H1 (cell line): ENCODE results near the gene CHRNA5. TPM values are rescaled to one million over a fixed set of nuclear protein-coding genes. Genes with fewer than 3 reads are reported as not detected.
A peak's percentile ranks its signal among the peaks of the same experiment; 100 is the strongest.

ENCODE experiments used
- CTCF ChIA-PET: fragments of 300-600 bp; sonication (Branson Sonifier 250); formaldehyde crosslinking; loops from one replicate; lab custom pipeline; 2021; ENCODE audit not compliant: partially characterized antibody; lab: Charles Lee
- POLR2A ChIA-PET: fragments of 300-600 bp; sonication (Branson Sonifier 250); formaldehyde crosslinking; loops from one replicate; lab custom pipeline; 2021; ENCODE audit warnings: inconsistent platforms; ENCODE audit not compliant: partially characterized antibody; lab: Charles Lee
- DNase-seq, 2 experiments: peaks; one replicate each; pipeline versions ENCODE4 v3.0.0 to v3.0.0-alpha.2; 2010 to 2022; ENCODE audit warnings: low spot score in 2 of 2, low read depth in 1 of 2, mixed read lengths in 1 of 2
- FAIRE-seq: peaks from 2 replicates; lab custom pipeline; 2011; peaks lifted over from hg19 to GRCh38; lab: Jason Lieb, UNC
- H2AFZ ChIP-seq: 2 replicates; pipeline ENCODE4 v1.8.1; 2012; ENCODE audit warnings: low read length, inconsistent platforms
- H2AK5ac ChIP-seq: 2 replicates; pipeline ENCODE4 v1.6.1; 2013; ENCODE audit warnings: low read depth, low read length
- H2BK120ac ChIP-seq: replicated peaks from 2 replicates; pipeline ENCODE3; 2013; ENCODE audit warnings: low read depth, low read length, inconsistent platforms
- H2BK12ac ChIP-seq: 2 replicates; pipeline ENCODE4 v1.6.1; 2013; ENCODE audit warnings: low read depth, low read length
- H2BK15ac ChIP-seq: 2 replicates; pipeline ENCODE4 v1.6.1; 2013; ENCODE audit warnings: low read length
- H2BK20ac ChIP-seq: 2 replicates; pipeline ENCODE4 v1.6.1; 2013; ENCODE audit warnings: low read length
- H2BK5ac ChIP-seq: 2 replicates; pipeline ENCODE4 v1.6.1; 2013; ENCODE audit warnings: low read depth, low read length
- H3K14ac ChIP-seq: 2 replicates; pipeline ENCODE4 v1.6.1; 2013; ENCODE audit warnings: inconsistent platforms; ENCODE audit not compliant: insufficient read length
- H3K18ac ChIP-seq: 2 replicates; pipeline ENCODE4 v1.6.1; 2013; ENCODE audit warnings: low read length; ENCODE audit errors: extremely low read depth
- H3K23ac ChIP-seq: 2 replicates; pipeline ENCODE4 v1.6.1; 2013; ENCODE audit warnings: inconsistent platforms; ENCODE audit not compliant: insufficient read length
- H3K23me2 ChIP-seq: 2 replicates; pipeline ENCODE4 v1.6.1; 2013; ENCODE audit warnings: low read depth, low read length
- H3K27ac ChIP-seq: 2 replicates; pipeline ENCODE4 v1.6.1; 2011; ENCODE audit warnings: low read depth, low read length, inconsistent platforms
- H3K27me3 ChIP-seq, 4 experiments: replicated peaks in 1 of 4; 1 replicate in 1 of 4; 2 replicates in 3 of 4; pipeline versions ENCODE4 v1.6.1 to v1.8.1; 2011 to 2013; ENCODE audit warnings: low read length in 3 of 4, mild to moderate bottlenecking in 3 of 4, inconsistent platforms in 2 of 4, mixed read lengths in 2 of 4, moderate library complexity in 1 of 4; ENCODE audit not compliant: control insufficient read depth in 3 of 4, insufficient read depth in 3 of 4; ENCODE audit errors: extremely low read depth in 1 of 4
- H3K36me3 ChIP-seq, 4 experiments: 2 replicates each; pipeline versions ENCODE4 v1.6.1 to v1.8.1; 2011 to 2013; ENCODE audit warnings: mild to moderate bottlenecking in 4 of 4, low read length in 3 of 4, moderate library complexity in 2 of 4, control low read depth in 1 of 4, inconsistent platforms in 1 of 4; ENCODE audit not compliant: insufficient read depth in 4 of 4, control insufficient read depth in 2 of 4
- H3K4ac ChIP-seq: replicated peaks from 2 replicates; pipeline ENCODE3; 2013; ENCODE audit warnings: low read length, low read depth, mixed read lengths, inconsistent platforms; ENCODE audit not compliant: insufficient read length
- H3K4me1 ChIP-seq, 4 experiments: replicated peaks in 1 of 4; 1 replicate in 1 of 4; 2 replicates in 3 of 4; pipeline versions ENCODE4 v1.6.1 to v1.8.1; 2011 to 2013; ENCODE audit warnings: low read length in 3 of 4, inconsistent platforms in 2 of 4, mixed read lengths in 1 of 4; ENCODE audit not compliant: insufficient read depth in 4 of 4, control insufficient read depth in 3 of 4
- H3K4me2 ChIP-seq, 2 experiments: 2 replicates each; pipeline versions ENCODE4 v1.6.1 to v1.8.1; 2011 to 2013; ENCODE audit warnings: low read depth in 2 of 2, low read length in 2 of 2, control low read depth in 1 of 2, inconsistent platforms in 1 of 2, mild to moderate bottlenecking in 1 of 2; ENCODE audit not compliant: insufficient read depth in 1 of 2
- H3K4me3 ChIP-seq, 4 experiments: fragments of 200-600, 300-600 bp in 1 of 4; sonication (generic), shearing (Covaris generic), sonication (Bioruptor Twin) in 1 of 4; 2 replicates each; pipeline versions ENCODE4 v1.5.1 to v1.8.1; 2011 to 2016; ENCODE audit warnings: low read length in 4 of 4, low read depth in 3 of 4, control low read depth in 2 of 4, inconsistent platforms in 2 of 4, mild to moderate bottlenecking in 2 of 4, mixed read lengths in 1 of 4, moderate library complexity in 1 of 4; ENCODE audit not compliant: insufficient read depth in 2 of 4; ENCODE audit errors: extremely low read depth in 1 of 4
- H3K56ac ChIP-seq: replicated peaks from 2 replicates; pipeline ENCODE3; 2013; ENCODE audit warnings: low read depth, mild to moderate bottlenecking, mixed read lengths, low read length, inconsistent platforms; ENCODE audit not compliant: insufficient read length
- H3K79me1 ChIP-seq: 2 replicates; pipeline ENCODE4 v1.6.1; 2013; ENCODE audit warnings: low read depth, low read length, control low read depth
- H3K79me2 ChIP-seq, 2 experiments: 2 replicates each; pipeline versions ENCODE4 v1.6.1 to v1.8.1; 2012 to 2013; ENCODE audit warnings: low read length in 2 of 2, mild to moderate bottlenecking in 2 of 2, inconsistent platforms in 1 of 2; ENCODE audit not compliant: insufficient read depth in 2 of 2, control insufficient read depth in 1 of 2
- H3K9ac ChIP-seq, 4 experiments: replicated peaks in 1 of 4; 1 replicate in 1 of 4; 2 replicates in 3 of 4; pipeline versions ENCODE4 v1.6.1 to v1.8.1; 2011 to 2013; ENCODE audit warnings: low read depth in 3 of 4, low read length in 3 of 4, control low read depth in 2 of 4, mild to moderate bottlenecking in 2 of 4, moderate library complexity in 2 of 4, inconsistent platforms in 1 of 4; ENCODE audit errors: extremely low read depth in 1 of 4
- H3K9me3 ChIP-seq, 2 experiments: 2 replicates each; pipeline versions ENCODE4 v1.6.1 to v1.8.1; 2012 to 2013; ENCODE audit warnings: mild to moderate bottlenecking in 2 of 2, moderate library complexity in 2 of 2, control low read depth in 1 of 2, inconsistent platforms in 1 of 2, low read depth in 1 of 2, low read length in 1 of 2, mixed read lengths in 1 of 2; ENCODE audit not compliant: insufficient read depth in 2 of 2
- H4K20me1 ChIP-seq, 2 experiments: replicated peaks in 1 of 2; 2 replicates each; pipeline versions ENCODE3 to v1.8.1; 2011 to 2013; ENCODE audit warnings: inconsistent platforms in 2 of 2, low read length in 2 of 2, mild to moderate bottlenecking in 1 of 2; ENCODE audit not compliant: insufficient read depth in 2 of 2, control insufficient read depth in 1 of 2
- H4K5ac ChIP-seq: 2 replicates; pipeline ENCODE4 v1.6.1; 2013; ENCODE audit warnings: low read length, low read depth, mixed read lengths, inconsistent platforms; ENCODE audit not compliant: insufficient read length
- H4K8ac ChIP-seq: 2 replicates; pipeline ENCODE4 v1.8.0; 2013; ENCODE audit warnings: mild to moderate bottlenecking, moderate library complexity, low read length, inconsistent platforms; ENCODE audit not compliant: insufficient read depth; ENCODE audit errors: extremely low read depth
- H4K91ac ChIP-seq: replicated peaks from 2 replicates; pipeline ENCODE3; 2013; ENCODE audit warnings: low read length, mixed read lengths, inconsistent platforms; ENCODE audit not compliant: insufficient read length
- EP300 ChIP-seq, 2 experiments: IDR thresholded peaks; 1 replicate in 1 of 2; 2 replicates in 1 of 2; pipeline ENCODE4 v1.6.1; 2011 to 2012; ENCODE audit warnings: low read depth in 2 of 2, low read length in 2 of 2, mild to moderate bottlenecking in 2 of 2, borderline replicate concordance in 1 of 2, inconsistent platforms in 1 of 2, moderate library complexity in 1 of 2
- EZH2 ChIP-seq: fragments of 200-600 bp; sonication (generic); IDR thresholded peaks from 2 replicates; pipeline ENCODE4 v1.7.1; 2012; ENCODE audit warnings: low read depth, mild to moderate bottlenecking, moderate library complexity, low read length, inconsistent platforms; ENCODE audit not compliant: severe bottlenecking
- FOSL1 ChIP-seq: IDR thresholded peaks from 2 replicates; pipeline ENCODE4 v1.6.1; 2011; ENCODE audit warnings: mild to moderate bottlenecking, low read depth, low read length, moderate library complexity; ENCODE audit not compliant: insufficient read depth
- HDAC2 ChIP-seq, 2 experiments: fragments of 300-600 bp in 1 of 2; sonication (generic) in 1 of 2; IDR thresholded peaks; 2 replicates each; pipeline ENCODE4 v1.6.1; 2011 to 2012; ENCODE audit warnings: low read depth in 2 of 2, low read length in 2 of 2, mild to moderate bottlenecking in 2 of 2, moderate library complexity in 2 of 2, borderline replicate concordance in 1 of 2, inconsistent platforms in 1 of 2
- JUN ChIP-seq: IDR thresholded peaks from 2 replicates; pipeline ENCODE4 v1.6.1; 2011; ENCODE audit warnings: low read depth, mild to moderate bottlenecking, improper control_type of control experiment, low read length
- NRF1 ChIP-seq: IDR thresholded peaks from 2 replicates; pipeline ENCODE4 v1.6.1; 2011; ENCODE audit warnings: mild to moderate bottlenecking, low read depth, low read length, improper control_type of control experiment
- POLR2AphosphoS5 ChIP-seq: IDR thresholded peaks from 2 replicates; pipeline ENCODE4 v1.6.1; 2011; ENCODE audit warnings: low read depth, low read length
- SIRT6 ChIP-seq: IDR thresholded peaks from one replicate; pipeline ENCODE4 v1.7.1; 2012; ENCODE audit warnings: low read length, inconsistent platforms
- WGBS, 2 experiments: shearing (Covaris generic) in 1 of 2; methylation state at CpG; one replicate each; pipeline versions ENCODE4 v1.1.6 to v1.1.7; 2013 to 2015; ENCODE audit warnings: low lambda C conversion rate in 2 of 2, mixed read lengths in 2 of 2, inconsistent platforms in 1 of 2, low coverage in 1 of 2, missing lambda C conversion rate in 1 of 2; ENCODE audit not compliant: insufficient replicate concordance in 2 of 2, insufficient coverage in 1 of 2, insufficient read length in 1 of 2; ENCODE audit errors: extremely low coverage in 1 of 2, missing lambda C conversion rate in 1 of 2; 5-methylcytosine and 5-hydroxymethylcytosine counted together
- polyA plus RNA-seq, 7 experiments: library from polyadenylated mRNA; depleted of rRNA in 3 of 7; stranded (reverse) in 5 of 7; unstranded in 2 of 7; fragments of >200 nt in 5 of 7; fragments of 200-250 nt in 2 of 7; gene quantifications; 1 replicate in 5 of 7; 2 replicates in 1 of 7; 4 replicates in 1 of 7; pipeline versions ENCODE4 v1.2.1 to v1.2.3, GENCODE V29; 2011 to 2013; ENCODE audit warnings: missing spikeins in 2 of 7, mixed read lengths in 2 of 7
- total RNA-seq: library from RNA; stranded (reverse); fragmentation: NEBNext Ultra II Directional; extraction: Animal tissue kit (Norgen Biotek cat#: 25700); gene quantifications from 2 replicates; pipeline ENCODE4 v1.2.1, GENCODE V29; 2021

CHRNA5 gene
- total and polyA plus RNA-seq, 2 of the 8 experiments (the other 6 are each of a cell fraction or from before 2014, with no cell fraction given): 13.5 to 31.4 TPM

DNA sequence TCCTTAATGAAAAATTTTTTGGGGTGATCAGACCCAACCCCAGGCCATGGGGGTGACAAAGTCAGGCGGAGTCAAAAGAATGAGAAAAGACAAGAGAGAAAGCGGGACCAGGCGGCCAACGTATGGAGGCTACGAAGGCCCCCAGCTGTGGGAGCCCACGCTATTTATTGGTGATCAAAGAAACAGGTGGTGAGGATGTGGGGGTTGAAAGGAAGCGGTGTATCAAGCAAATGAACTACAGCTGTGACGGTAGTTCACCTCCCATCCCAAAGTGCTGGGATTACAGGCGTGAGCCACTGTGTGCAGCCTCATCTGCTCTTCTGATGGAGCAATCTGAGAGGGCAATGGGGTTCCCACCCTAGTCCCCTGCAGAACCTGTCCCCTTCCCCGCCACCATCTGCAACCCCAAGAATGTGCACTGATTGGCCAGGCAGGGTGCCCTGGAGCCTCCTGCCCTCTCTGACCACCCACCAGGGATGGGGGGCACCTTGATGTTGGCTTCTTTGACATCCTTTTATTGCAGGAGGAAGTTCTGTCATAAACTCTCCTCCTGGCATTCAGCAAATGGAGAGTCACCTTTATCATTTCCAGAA lies 56.6 kb downstream of the CHRNA5 start:
- Histone ChIP-seq H2BK15ac (no peak overlapping the region), H4K20me1 (no peaks in the 10 kb centered on the region), H4K8ac (no peak overlapping the region), H3K4ac (no peak overlapping the region), H2BK12ac (no peak overlapping the region), H3K23ac (no peak overlapping the region), H3K4me1 (peaks cover 0 to 10% (median 2%) of the 10 kb centered on the region in 4 experiments; a peak in 6 of 7 replicates), H3K79me1 (no peaks in the 10 kb centered on the region), H3K36me3 (no peaks in the 10 kb centered on the region), H3K27me3 (peaks cover 6 to 39% (median 35%) of the 10 kb centered on the region in 4 experiments), H2AK5ac (no peak overlapping the region), H2BK120ac (no peak overlapping the region), H3K14ac (no peak overlapping the region), H3K79me2 (no peaks in the 10 kb centered on the region), H4K5ac (no peak overlapping the region), H4K91ac (no peak overlapping the region), H3K9ac (no peak overlapping the region), H3K23me2 (peaks cover 14% of the 10 kb centered on the region; the same call in 1 of the 2 replicates), H2AFZ (no peak overlapping the region), H3K56ac (no peak overlapping the region), H3K4me2 (no peak overlapping the region; a peak in 1 of 4 replicates), H2BK20ac (no peak overlapping the region), H3K27ac (no peak overlapping the region), H2BK5ac (no peak overlapping the region), H3K9me3 (no peaks in the 10 kb centered on the region), H3K18ac (no peak overlapping the region), H3K4me3 (no peak overlapping the region)
- POLR2A ChIA-PET: interaction anchor here (1.5 kb wide), 1 partner anchor 189 kb away, joined by 4 read pairs; the partner anchor contains the start of gene ADAMTS7
- TF ChIP-seq HDAC2 (IDR thresholded peaks at IDR 0.05; ENCODE audit: borderline replicate concordance in 1 of 2, low read depth in 2 of 2, low read length in 2 of 2) (no peak), NRF1 (no peak), EP300 (IDR thresholded peaks at IDR 0.05; ENCODE audit: borderline replicate concordance in 1 of 2, low read depth in 2 of 2, low read length in 2 of 2) (no peak), FOSL1 (no peak), JUN (no peak), EZH2 (no peak), SIRT6 (no peak), POLR2AphosphoS5 (no peak)
- FAIRE-seq (no peak), DNase-seq (peak in 1 of 2 experiments; percentile 41)
- CTCF ChIA-PET: interaction anchor here (0.7 to 7.6 kb wide), 10 partner anchors 9 to 146 kb away, joined by 3 to 81 read pairs (median 4); partner anchors contain the start of gene CHRNA5
- WGBS, 2 experiments: 79% methylated on average over 10 of the region's 10 CpGs; no CpG with 5 or more reads in 1 of the 2 experiments
